A549 (cell line): Measurements from ENCODE around the gene SNORC.

ENCODE experiments used
- ESRRA ChIP-seq: fragments of 150-350 bp; IDR thresholded peaks from 2 replicates; pipeline ENCODE4 v1.6.1; 2014; ENCODE audit warnings: mild to moderate bottlenecking, low read length, borderline replicate concordance
- HDAC2 ChIP-seq: fragments of 200-600 bp; sonication (generic); IDR thresholded peaks from 2 replicates; pipeline ENCODE4 v1.6.1; 2016
- JUN ChIP-seq, 2 experiments: fragments of >200 bp; sonication (Bioruptor Twin); formaldehyde crosslinking; IDR thresholded peaks; 2 replicates in 1 of 2; 3 replicates in 1 of 2; pipeline ENCODE4 v1.6.1; 2016 to 2017
- JUNB ChIP-seq: fragments of >200 bp; sonication (Bioruptor Twin); formaldehyde crosslinking; IDR thresholded peaks from 2 replicates; pipeline ENCODE4 v1.6.1; 2016
- RAD21 ChIP-seq, 2 experiments: fragments of >200 bp in 1 of 2; sonication (Bioruptor Twin) in 1 of 2; formaldehyde crosslinking in 1 of 2; IDR thresholded peaks in 1 of 2; conservative IDR thresholded peaks in 1 of 2; 2 replicates in 1 of 2; 3 replicates in 1 of 2; pipeline ENCODE4 v1.6.1; 2012 to 2018; ENCODE audit warnings: inconsistent platforms in 1 of 2
- SMC3 ChIP-seq: fragments of >200 bp; sonication (Bioruptor Twin); formaldehyde crosslinking; IDR thresholded peaks from 3 replicates; pipeline ENCODE4 v1.6.1; 2018; ENCODE audit warnings: inconsistent platforms
- ZNF302 ChIP-seq: fragments of 250-450 bp; sonication (Bioruptor Pico); IDR thresholded peaks from 2 replicates; pipeline ENCODE4 v1.9.0; 2021; ENCODE audit warnings: inconsistent platforms, mild to moderate bottlenecking, moderate library complexity
- TF ChIP-seq, protein P1 (sequence below): fragments of >200 bp; sonication (Bioruptor Twin); formaldehyde crosslinking; IDR thresholded peaks from 3 replicates; pipeline ENCODE4 v1.5.1; 2016
- TF ChIP-seq, protein P2 (sequence below): IDR thresholded peaks from 2 replicates; pipeline ENCODE4 v1.6.1; 2012; ENCODE audit warnings: low read depth, borderline replicate concordance
- TF ChIP-seq, protein P3 (sequence below): fragments of 250-450 bp; sonication (Bioruptor Pico); IDR thresholded peaks from 2 replicates; pipeline ENCODE4 v1.5.0; 2020; ENCODE audit warnings: low read depth, mild to moderate bottlenecking, moderate library complexity
- TF ChIP-seq, protein P4 (sequence below): IDR thresholded peaks from 2 replicates; pipeline ENCODE4 v1.6.1; 2012
- TF ChIP-seq, protein P5 (sequence below): fragments of 200-600 bp; sonication (generic); IDR thresholded peaks from 2 replicates; pipeline ENCODE4 v1.6.1; 2016; ENCODE audit warnings: antibody characterized with exemption, mild to moderate bottlenecking, moderate library complexity

DNA sequence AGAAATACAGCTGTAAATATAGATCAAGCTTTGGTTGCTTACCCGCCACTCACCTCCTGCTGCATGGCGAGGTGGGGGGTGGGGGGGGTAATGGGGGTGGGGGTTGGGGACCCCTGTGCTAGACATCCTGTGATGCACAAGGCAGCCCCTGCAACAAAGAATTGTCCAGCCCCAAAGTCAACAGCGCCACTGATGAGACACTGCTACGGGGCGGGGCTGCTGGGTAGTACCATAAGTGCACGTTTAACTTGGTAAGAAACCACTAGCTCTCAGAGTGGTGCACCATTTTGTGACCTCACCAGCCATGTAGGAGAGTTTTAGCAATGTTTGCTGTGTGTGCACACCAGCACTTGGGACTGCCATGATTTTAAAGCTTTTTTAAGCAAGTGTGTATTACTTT is 40.3 kb downstream of the SNORC start:
- TF ChIP-seq ESRRA = no peak
- TF ChIP-seq, protein P1, sequence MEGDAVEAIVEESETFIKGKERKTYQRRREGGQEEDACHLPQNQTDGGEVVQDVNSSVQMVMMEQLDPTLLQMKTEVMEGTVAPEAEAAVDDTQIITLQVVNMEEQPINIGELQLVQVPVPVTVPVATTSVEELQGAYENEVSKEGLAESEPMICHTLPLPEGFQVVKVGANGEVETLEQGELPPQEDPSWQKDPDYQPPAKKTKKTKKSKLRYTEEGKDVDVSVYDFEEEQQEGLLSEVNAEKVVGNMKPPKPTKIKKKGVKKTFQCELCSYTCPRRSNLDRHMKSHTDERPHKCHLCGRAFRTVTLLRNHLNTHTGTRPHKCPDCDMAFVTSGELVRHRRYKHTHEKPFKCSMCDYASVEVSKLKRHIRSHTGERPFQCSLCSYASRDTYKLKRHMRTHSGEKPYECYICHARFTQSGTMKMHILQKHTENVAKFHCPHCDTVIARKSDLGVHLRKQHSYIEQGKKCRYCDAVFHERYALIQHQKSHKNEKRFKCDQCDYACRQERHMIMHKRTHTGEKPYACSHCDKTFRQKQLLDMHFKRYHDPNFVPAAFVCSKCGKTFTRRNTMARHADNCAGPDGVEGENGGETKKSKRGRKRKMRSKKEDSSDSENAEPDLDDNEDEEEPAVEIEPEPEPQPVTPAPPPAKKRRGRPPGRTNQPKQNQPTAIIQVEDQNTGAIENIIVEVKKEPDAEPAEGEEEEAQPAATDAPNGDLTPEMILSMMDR = no peak
- TF ChIP-seq, protein P2, sequence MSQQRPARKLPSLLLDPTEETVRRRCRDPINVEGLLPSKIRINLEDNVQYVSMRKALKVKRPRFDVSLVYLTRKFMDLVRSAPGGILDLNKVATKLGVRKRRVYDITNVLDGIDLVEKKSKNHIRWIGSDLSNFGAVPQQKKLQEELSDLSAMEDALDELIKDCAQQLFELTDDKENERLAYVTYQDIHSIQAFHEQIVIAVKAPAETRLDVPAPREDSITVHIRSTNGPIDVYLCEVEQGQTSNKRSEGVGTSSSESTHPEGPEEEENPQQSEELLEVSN = no peak
- no peak for TF ChIP-seq JUNB
- TF ChIP-seq JUN (IDR thresholded peaks at IDR 0.05) = no peak
- TF ChIP-seq, protein P3, sequence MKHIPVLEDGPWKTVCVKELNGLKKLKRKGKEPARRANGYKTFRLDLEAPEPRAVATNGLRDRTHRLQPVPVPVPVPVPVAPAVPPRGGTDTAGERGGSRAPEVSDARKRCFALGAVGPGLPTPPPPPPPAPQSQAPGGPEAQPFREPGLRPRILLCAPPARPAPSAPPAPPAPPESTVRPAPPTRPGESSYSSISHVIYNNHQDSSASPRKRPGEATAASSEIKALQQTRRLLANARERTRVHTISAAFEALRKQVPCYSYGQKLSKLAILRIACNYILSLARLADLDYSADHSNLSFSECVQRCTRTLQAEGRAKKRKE (CRISPR knock-in tag) = no peak
- no peak for TF ChIP-seq ZNF302 (CRISPR knock-in tag)
- no peak for TF ChIP-seq HDAC2
- no peak for TF ChIP-seq RAD21 (conservative IDR thresholded peaks at IDR 0.05 in 1 of 2, IDR thresholded peaks at IDR 0.05 in 1 of 2)
- TF ChIP-seq, protein P4, sequence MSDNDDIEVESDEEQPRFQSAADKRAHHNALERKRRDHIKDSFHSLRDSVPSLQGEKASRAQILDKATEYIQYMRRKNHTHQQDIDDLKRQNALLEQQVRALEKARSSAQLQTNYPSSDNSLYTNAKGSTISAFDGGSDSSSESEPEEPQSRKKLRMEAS = no peak
- no peak for TF ChIP-seq SMC3
- TF ChIP-seq, protein P5, sequence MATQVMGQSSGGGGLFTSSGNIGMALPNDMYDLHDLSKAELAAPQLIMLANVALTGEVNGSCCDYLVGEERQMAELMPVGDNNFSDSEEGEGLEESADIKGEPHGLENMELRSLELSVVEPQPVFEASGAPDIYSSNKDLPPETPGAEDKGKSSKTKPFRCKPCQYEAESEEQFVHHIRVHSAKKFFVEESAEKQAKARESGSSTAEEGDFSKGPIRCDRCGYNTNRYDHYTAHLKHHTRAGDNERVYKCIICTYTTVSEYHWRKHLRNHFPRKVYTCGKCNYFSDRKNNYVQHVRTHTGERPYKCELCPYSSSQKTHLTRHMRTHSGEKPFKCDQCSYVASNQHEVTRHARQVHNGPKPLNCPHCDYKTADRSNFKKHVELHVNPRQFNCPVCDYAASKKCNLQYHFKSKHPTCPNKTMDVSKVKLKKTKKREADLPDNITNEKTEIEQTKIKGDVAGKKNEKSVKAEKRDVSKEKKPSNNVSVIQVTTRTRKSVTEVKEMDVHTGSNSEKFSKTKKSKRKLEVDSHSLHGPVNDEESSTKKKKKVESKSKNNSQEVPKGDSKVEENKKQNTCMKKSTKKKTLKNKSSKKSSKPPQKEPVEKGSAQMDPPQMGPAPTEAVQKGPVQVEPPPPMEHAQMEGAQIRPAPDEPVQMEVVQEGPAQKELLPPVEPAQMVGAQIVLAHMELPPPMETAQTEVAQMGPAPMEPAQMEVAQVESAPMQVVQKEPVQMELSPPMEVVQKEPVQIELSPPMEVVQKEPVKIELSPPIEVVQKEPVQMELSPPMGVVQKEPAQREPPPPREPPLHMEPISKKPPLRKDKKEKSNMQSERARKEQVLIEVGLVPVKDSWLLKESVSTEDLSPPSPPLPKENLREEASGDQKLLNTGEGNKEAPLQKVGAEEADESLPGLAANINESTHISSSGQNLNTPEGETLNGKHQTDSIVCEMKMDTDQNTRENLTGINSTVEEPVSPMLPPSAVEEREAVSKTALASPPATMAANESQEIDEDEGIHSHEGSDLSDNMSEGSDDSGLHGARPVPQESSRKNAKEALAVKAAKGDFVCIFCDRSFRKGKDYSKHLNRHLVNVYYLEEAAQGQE = no peak
